Colonic mucosa (tissue), 4 donors: ENCODE data around the gene LINC00237. TPM values are rescaled to one million over a fixed set of nuclear protein-coding genes. Genes with fewer than 3 reads are reported as not detected.

Experiments used
- DNase-seq: peaks from one replicate; pipeline ENCODE4 v3.0.0-alpha.2; 2020
- H3K27ac ChIP-seq: fragments of 200-600 bp; one replicate; pipeline ENCODE4 v1.8.0; 2021
- H3K27me3 ChIP-seq: fragments of 200-600 bp; one replicate; pipeline ENCODE4 v1.8.0; 2021
- H3K36me3 ChIP-seq: fragments of 200-600 bp; one replicate; pipeline ENCODE4 v1.8.0; 2021
- H3K4me1 ChIP-seq: fragments of 200-600 bp; one replicate; pipeline ENCODE4 v1.8.0; 2021; ENCODE audit warnings: mild to moderate bottlenecking
- H3K4me3 ChIP-seq: fragments of 200-600 bp; one replicate; pipeline ENCODE4 v1.8.0; 2021
- H3K9ac ChIP-seq, 2 donors: one replicate each; pipeline ENCODE4 v1.7.0; 2013; ENCODE audit warnings: control low read depth in 2 of 2, low read depth in 2 of 2, low read length in 2 of 2
- H3K9me3 ChIP-seq: fragments of 200-600 bp; one replicate; pipeline ENCODE4 v1.8.0; 2021
- intact Hi-C: fragments of 100-400 bp; cut with DNase I; formaldehyde crosslinking; loops from one replicate; pipeline ENCODE4 v1.14.1; 2022
- total RNA-seq, 2 donors: library from RNA; stranded (reverse); fragmentation: NEBNext Ultra II Directional in 1 of 2; extraction: Animal tissue kit (Norgen Biotek cat#: 25700) in 1 of 2; gene quantifications; one replicate each; pipeline ENCODE4 v1.2.1, GENCODE V29; 2021
- TF ChIP-seq, protein P1 (sequence below): fragments of 200-600 bp; IDR thresholded peaks from one replicate; pipeline ENCODE4 v1.8.0; 2022; ENCODE audit warnings: antibody characterized with exemption, mild to moderate bottlenecking
- donor health status: healthy.
- donor health status: DM: no; HTN: no; CAD: no.
- donor health status: DM: no; HTN: no; CAD: no.

The LINC00237 gene
- total RNA-seq, 2 donors from 2014 or later, result not detected

DNA sequence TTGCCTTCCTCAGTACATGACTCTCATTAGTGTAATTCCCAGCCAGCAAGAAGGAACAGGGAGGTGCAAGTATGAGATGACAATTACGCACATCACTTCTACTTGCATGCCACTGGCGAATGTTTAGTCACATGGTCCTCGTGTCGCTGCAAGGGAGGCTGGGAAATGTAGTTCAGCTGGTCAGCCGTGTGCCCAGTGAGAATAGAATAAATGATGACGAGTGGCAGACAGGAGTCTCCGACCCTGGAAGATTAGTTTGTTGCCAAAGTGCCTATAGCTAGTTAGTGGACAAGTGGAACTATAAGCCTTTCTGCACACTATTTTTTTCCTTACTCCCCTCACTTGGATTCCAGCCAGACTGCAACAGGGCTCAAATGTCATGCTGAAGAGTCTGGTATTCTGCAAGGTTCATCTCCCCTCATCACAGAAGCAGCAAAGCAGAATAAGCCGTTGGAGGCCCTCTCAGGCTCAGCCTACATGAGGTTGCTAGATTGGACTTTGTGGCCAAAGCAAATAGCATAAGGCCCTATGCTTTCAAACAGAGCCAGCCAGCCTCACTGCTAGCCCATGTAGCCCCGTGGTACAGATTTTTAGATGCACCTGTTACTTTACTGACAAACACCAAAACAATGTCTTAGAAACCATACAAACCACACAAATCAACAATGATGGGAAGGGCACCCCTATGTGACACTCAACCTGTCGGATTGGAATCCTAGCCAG lies 9.7 kb downstream of the LINC00237 start:
- TF ChIP-seq, protein P1, sequence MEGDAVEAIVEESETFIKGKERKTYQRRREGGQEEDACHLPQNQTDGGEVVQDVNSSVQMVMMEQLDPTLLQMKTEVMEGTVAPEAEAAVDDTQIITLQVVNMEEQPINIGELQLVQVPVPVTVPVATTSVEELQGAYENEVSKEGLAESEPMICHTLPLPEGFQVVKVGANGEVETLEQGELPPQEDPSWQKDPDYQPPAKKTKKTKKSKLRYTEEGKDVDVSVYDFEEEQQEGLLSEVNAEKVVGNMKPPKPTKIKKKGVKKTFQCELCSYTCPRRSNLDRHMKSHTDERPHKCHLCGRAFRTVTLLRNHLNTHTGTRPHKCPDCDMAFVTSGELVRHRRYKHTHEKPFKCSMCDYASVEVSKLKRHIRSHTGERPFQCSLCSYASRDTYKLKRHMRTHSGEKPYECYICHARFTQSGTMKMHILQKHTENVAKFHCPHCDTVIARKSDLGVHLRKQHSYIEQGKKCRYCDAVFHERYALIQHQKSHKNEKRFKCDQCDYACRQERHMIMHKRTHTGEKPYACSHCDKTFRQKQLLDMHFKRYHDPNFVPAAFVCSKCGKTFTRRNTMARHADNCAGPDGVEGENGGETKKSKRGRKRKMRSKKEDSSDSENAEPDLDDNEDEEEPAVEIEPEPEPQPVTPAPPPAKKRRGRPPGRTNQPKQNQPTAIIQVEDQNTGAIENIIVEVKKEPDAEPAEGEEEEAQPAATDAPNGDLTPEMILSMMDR, result no peak
- Histone ChIP-seq H3K27ac (no peak overlapping the region), H3K27me3 (peaks cover 34% of the 10 kb centered on the region), H3K9ac (no peak overlapping the region), H3K36me3 (no peaks in the 10 kb centered on the region), H3K9me3 (no peaks in the 10 kb centered on the region), H3K4me3 (no peak overlapping the region), H3K4me1 (peaks cover 12% of the 10 kb centered on the region)
- no peak for DNase-seq
- intact Hi-C loops, result no loop called here

DNA sequence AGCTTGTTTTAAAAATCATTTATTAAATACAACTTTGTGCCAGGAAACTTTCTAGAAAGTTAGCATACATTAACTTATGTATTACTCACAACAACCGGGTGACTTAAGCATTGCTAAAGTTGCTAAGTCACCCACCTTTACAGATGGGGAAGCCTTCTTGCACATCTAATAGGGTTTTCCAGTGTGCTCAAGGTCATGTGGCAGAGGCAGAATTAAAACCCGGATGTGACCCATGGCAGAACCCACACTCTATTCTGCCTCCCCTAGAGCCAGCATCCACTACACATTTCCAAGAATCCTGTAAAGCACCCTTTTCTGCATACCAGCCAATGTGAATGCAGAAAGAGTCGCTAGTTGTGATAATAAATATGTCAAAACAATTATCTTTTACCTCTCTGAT lies 13.4 kb downstream of the LINC00237 start:
- H3K27ac ChIP-seq, result no peak overlapping the region
- no peaks in the 10 kb centered on the region for H3K36me3 ChIP-seq
- TF ChIP-seq, protein P1, result no peak
- no peak overlapping the region for H3K4me3 ChIP-seq
- H3K9ac ChIP-seq, result no peak overlapping the region
- H3K9me3 ChIP-seq, result no peaks in the 10 kb centered on the region
- no peak for DNase-seq
- intact Hi-C loops, result no loop called here
- H3K27me3 ChIP-seq, result peaks cover 7% of the 10 kb centered on the region
- H3K4me1 ChIP-seq, result no peaks in the 10 kb centered on the region

DNA sequence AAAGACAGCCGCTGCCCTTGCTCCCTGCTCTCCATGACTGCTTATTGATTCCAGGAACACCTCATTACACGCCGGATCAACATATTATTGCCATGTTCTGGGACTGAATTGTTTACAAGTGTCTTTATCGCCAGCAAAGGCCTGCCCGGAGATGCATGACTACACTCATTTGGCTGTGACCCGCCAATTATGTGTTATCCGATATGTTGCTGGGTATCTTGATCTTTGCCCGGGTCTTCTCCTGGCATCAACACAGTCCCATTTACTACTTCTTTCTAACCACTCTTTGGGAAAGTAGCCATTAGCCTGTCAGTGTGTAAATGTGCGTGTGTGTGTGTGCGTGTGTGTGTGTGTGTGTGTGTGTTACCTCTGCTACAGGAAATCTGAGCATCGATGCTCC lies 15.4 kb downstream of the LINC00237 start:
- H3K36me3 ChIP-seq, result no peaks in the 10 kb centered on the region
- no peak for DNase-seq
- TF ChIP-seq, protein P1, result no peak
- H3K27ac ChIP-seq, result no peak overlapping the region
- H3K9me3 ChIP-seq, result no peaks in the 10 kb centered on the region
- no peak overlapping the region for H3K9ac ChIP-seq
- no peak overlapping the region for H3K4me3 ChIP-seq
- intact Hi-C loops, result no loop called here
- peaks cover 7% of the 10 kb centered on the region for H3K27me3 ChIP-seq
- no peaks in the 10 kb centered on the region for H3K4me1 ChIP-seq

DNA sequence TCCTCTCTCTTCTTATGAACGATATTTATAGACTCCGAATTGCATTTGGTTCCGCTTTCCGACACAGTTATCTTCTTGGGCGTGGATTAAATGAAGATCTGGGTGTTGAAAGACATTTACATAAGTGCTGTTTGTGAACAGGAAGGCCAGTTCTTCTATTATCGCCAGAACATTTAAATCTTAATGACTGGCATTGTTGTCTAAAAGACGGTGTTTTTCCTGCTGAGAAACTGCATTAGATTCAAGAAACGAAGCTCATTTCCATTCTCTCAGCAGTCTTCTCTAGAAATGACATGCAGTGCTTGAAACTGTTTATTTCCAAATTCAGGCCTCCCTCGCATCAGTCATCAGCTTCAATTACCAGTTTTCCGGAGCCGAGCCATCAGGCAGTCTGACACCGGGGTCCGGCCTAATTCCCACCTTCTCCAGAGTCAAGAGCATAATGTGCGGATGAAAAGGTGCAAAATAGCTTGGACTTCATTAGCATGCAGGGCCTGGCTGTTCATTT lies 16.0 kb downstream of the LINC00237 start:
- no peak overlapping the region for H3K4me3 ChIP-seq
- no peak overlapping the region for H3K27ac ChIP-seq
- H3K27me3 ChIP-seq, result peaks cover 7% of the 10 kb centered on the region
- H3K4me1 ChIP-seq, result no peaks in the 10 kb centered on the region
- no peak for DNase-seq
- TF ChIP-seq, protein P1, result no peak
- no peaks in the 10 kb centered on the region for H3K36me3 ChIP-seq
- intact Hi-C loops, result no loop called here
- no peaks in the 10 kb centered on the region for H3K9me3 ChIP-seq
- no peak overlapping the region for H3K9ac ChIP-seq

DNA sequence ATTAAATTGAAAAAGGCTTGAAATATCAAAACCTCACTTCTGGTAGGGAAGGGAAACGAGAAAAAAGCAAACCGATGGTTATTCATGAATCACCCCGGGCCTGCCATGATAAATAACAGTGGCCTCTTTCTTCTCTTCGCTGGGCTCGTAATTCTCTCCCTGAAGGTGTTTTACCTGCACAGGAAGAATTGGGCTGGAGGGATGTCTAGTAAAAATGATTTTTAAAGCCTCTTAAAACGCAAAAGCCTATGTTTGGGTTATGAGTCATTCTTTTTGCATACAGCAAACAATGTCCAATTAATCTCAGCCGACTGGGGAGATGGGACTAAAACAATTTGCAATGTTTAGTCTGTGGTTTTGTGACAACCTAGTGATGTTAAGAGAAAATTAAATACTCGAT lies 16.8 kb downstream of the LINC00237 start:
- peaks cover 7% of the 10 kb centered on the region for H3K27me3 ChIP-seq
- H3K4me3 ChIP-seq, result no peak overlapping the region
- no peaks in the 10 kb centered on the region for H3K4me1 ChIP-seq
- TF ChIP-seq, protein P1, result no peak
- H3K27ac ChIP-seq, result no peak overlapping the region
- no peaks in the 10 kb centered on the region for H3K9me3 ChIP-seq
- DNase-seq, result no peak
- no peak overlapping the region for H3K9ac ChIP-seq
- intact Hi-C loops, result no loop called here
- H3K36me3 ChIP-seq, result no peaks in the 10 kb centered on the region
